Mucosa of stomach (tissue), 1 donor: ENCODE measurements around the gene HTT.

Source experiments
- H3K27me3 ChIP-seq: one replicate; pipeline ENCODE4 v1.7.0; 2013; ENCODE audit warnings: mild to moderate bottlenecking, low read length; ENCODE audit not compliant: control insufficient read depth, insufficient read depth
- H3K36me3 ChIP-seq: one replicate; pipeline ENCODE4 v1.7.0; 2013; ENCODE audit warnings: low read length; ENCODE audit not compliant: control insufficient read depth, insufficient read depth
- H3K4me1 ChIP-seq: one replicate; pipeline ENCODE4 v1.7.0; 2013; ENCODE audit warnings: mild to moderate bottlenecking, low read length; ENCODE audit not compliant: control insufficient read depth, insufficient read depth
- H3K4me3 ChIP-seq: one replicate; pipeline ENCODE4 v1.7.0; 2013; ENCODE audit warnings: low read length
- H3K9ac ChIP-seq: one replicate; pipeline ENCODE4 v1.7.0; 2013; ENCODE audit warnings: mild to moderate bottlenecking, low read length, moderate library complexity
- H3K9me3 ChIP-seq: one replicate; pipeline ENCODE4 v1.7.0; 2013; ENCODE audit warnings: mild to moderate bottlenecking, low read length, moderate library complexity; ENCODE audit not compliant: control insufficient read depth
- donor health status: Pancreatic carcinoma.

HTT gene

DNA sequence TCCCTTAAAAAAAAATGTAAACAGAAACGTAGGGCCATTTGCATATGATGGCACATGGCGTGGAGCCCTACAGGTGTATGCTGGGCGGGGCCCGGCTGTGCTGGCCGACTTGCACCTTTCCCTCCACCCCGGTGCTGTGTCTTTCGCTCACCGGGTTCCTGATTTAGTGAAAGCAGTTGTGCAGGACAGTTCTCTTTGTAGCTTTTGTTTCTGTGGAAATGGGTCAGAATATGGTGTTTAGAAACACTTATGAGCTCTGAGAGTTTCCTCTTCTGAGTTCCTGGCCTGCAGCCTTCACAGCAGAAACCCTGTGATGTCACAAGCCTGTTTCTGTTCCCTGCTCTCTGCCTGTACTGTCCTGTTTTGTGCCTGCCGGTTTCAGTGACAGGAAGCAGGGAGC is 152.0 kb downstream of the HTT start:
- H3K4me1 ChIP-seq = no peaks in the 10 kb centered on the region
- no peak overlapping the region for H3K9ac ChIP-seq
- H3K27me3 ChIP-seq = no peaks in the 10 kb centered on the region
- peaks cover 22% of the 10 kb centered on the region for H3K36me3 ChIP-seq
- no peaks in the 10 kb centered on the region for H3K9me3 ChIP-seq
- H3K4me3 ChIP-seq = no peak overlapping the region

DNA sequence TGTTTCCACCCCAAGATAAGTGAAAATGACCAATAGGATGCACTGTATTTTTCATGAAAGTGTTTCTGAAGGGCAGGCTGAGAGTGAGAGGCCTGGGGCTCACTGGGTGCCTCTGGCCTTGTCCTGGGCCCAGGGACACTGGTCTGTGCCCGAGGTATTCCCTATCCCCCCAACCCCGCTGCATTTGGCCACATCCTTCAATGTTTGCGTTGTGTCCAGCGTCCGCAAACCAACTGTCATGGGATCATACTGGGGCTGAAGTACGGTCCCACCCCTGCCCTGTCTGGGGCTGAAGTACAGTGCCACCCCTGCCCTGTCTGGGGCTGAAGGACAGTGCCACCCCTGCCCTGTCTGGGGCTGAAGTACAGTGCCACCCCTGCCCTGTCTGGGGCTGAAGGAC is 152.5 kb downstream of the HTT start:
- H3K4me3 ChIP-seq = no peak overlapping the region
- no peaks in the 10 kb centered on the region for H3K9me3 ChIP-seq
- no peaks in the 10 kb centered on the region for H3K4me1 ChIP-seq
- no peak overlapping the region for H3K9ac ChIP-seq
- H3K36me3 ChIP-seq = peaks cover 22% of the 10 kb centered on the region
- H3K27me3 ChIP-seq = no peaks in the 10 kb centered on the region

DNA sequence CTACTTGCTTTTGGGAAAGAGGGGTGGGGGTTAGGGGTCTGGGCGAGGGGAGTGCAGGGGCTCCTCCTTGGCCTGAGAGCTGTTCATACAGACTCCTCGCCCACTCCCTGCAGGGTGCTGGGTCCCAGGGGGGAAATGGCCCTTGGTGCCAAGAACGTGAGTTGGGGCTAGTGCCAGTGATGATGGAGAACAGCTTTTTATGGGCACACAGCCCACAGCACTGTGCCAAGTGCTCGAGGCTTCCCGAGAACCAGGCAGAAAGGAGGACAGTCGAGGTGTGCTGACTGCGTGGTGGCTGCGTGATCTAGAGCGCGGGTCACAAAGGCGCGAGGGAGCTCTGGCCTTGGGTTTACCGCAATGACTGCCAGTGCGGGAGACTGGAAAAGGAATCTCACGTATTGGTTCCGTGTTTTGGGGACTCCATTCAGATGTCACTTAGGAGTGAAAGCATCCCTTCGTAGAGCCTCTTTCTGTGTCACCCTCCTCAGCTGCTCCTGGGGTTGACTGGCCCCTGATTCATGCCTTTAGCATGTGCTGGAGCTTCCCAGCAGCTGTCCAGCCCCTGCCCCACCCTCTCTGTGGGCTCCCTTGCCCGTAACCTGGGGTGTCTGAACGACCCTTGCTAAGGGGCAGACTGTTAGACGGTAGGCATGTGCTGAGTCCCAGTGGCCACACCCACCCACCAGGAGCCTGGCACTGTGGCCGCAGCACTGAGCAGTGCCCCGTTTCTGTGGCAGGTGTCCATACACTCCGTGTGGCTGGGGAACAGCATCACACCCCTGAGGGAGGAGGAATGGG is 153.6 kb downstream of the HTT start:
- no peak overlapping the region for H3K9ac ChIP-seq
- no peaks in the 10 kb centered on the region for H3K4me1 ChIP-seq
- H3K9me3 ChIP-seq = no peaks in the 10 kb centered on the region
- peaks cover 22% of the 10 kb centered on the region for H3K36me3 ChIP-seq
- no peak overlapping the region for H3K4me3 ChIP-seq
- H3K27me3 ChIP-seq = no peaks in the 10 kb centered on the region

DNA sequence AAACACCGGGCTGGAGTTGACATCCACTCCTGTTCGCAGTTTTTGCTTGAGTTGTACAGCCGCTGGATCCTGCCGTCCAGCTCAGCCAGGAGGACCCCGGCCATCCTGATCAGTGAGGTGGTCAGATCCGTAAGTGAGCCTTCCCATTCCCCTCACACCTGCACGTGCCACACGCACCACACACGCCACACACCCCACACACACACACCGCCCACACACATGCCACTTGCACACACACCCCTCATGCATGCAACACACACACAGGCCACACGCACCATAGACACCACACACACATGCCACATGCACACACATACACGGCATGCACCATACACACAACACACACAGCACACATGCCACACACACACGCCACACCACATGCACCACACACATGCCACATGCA is 154.4 kb downstream of the HTT start:
- Histone ChIP-seq H3K36me3 (peaks cover 14% of the 10 kb centered on the region), H3K27me3 (no peaks in the 10 kb centered on the region), H3K9ac (no peak overlapping the region), H3K9me3 (no peaks in the 10 kb centered on the region), H3K4me3 (no peak overlapping the region), H3K4me1 (no peaks in the 10 kb centered on the region)

DNA sequence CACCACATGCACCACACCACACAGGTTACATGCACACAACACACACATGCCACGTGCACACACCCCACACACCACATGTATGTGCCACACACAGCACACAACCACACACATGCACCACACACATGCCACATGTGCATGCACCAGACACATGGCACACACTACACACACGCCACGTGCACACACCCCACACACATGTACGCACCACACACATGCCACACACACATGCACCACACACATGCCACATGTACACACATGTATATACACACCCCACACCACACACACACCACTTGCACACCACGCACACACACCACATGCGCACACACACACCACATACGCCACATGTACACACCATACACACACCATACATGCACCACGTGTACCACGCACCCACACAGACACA is 154.8 kb downstream of the HTT start:
- H3K36me3 ChIP-seq = peaks cover 13% of the 10 kb centered on the region
- no peaks in the 10 kb centered on the region for H3K9me3 ChIP-seq
- no peak overlapping the region for H3K9ac ChIP-seq
- no peak overlapping the region for H3K4me3 ChIP-seq
- no peaks in the 10 kb centered on the region for H3K4me1 ChIP-seq
- H3K27me3 ChIP-seq = no peaks in the 10 kb centered on the region

DNA sequence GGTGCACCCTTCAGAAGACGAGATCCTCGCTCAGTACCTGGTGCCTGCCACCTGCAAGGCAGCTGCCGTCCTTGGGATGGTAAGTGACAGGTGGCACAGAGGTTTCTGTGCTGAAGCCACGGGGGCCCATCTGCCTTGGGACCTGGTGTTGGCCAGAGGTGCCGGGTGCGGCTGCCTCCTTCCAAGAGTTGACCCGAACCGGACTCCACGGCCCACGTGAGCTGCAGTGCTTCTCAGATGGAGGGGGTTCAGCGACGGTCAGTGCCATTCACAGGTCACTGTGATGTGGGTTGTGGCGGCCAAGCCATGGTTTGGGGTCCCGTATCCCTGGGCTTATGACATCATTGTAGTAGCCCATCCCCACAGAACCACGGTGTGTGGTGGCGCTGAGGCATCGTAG is 155.5 kb downstream of the HTT start:
- no peaks in the 10 kb centered on the region for H3K9me3 ChIP-seq
- no peaks in the 10 kb centered on the region for H3K4me1 ChIP-seq
- H3K36me3 ChIP-seq = peaks cover 13% of the 10 kb centered on the region

DNA sequence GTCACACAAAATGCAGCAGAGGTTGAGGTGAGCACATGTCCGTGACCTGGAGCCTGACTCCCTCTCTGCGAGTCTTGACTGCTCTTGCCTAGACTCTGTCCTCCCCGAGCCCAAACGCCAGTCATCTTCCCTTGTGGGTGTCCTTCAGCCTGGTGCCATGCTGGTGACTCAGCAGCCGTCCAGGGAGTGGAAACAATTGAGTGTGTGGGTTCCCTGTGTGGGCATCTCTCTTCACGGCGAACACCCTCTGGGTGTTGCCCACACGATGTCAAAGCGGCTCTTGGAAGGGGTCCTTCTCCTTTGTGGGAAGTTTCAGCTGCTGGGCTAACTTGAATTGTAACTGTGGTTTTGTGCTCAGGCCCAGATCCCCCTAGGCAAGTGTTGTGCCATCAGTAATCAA is 157.0 kb downstream of the HTT start:
- no peak overlapping the region for H3K9ac ChIP-seq
- H3K27me3 ChIP-seq = no peaks in the 10 kb centered on the region
- no peaks in the 10 kb centered on the region for H3K4me1 ChIP-seq
- H3K36me3 ChIP-seq = peaks cover 17% of the 10 kb centered on the region
- H3K9me3 ChIP-seq = no peaks in the 10 kb centered on the region
- no peak overlapping the region for H3K4me3 ChIP-seq

More for the DNA sequence above, 155.5 kb downstream of the HTT start:
- no peaks in the 10 kb centered on the region for H3K27me3 ChIP-seq
- H3K9ac ChIP-seq = no peak overlapping the region
- no peak overlapping the region for H3K4me3 ChIP-seq

DNA sequence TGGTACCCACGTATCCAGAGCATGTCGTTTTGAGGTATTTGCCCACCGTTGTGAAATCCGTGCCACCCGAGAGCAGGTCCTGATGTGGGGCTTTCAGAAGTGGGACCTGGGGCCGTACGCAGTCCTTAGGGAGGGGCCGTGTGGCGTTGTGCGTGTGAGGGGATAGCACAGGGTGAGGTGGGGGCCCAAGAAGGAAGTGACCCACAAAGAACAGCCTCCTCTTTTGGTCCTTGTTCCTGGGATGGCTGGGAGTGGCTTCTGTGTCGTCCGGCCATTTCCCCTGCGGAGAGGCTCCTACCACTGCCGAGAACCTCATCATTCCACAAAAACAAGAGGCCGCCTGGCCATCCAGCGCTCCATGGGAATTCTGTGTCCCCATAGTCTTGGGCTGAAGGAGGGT is 157.5 kb downstream of the HTT start:
- H3K4me1 ChIP-seq = no peaks in the 10 kb centered on the region
- H3K9ac ChIP-seq = no peak overlapping the region
- peaks cover 17% of the 10 kb centered on the region for H3K36me3 ChIP-seq
- H3K4me3 ChIP-seq = no peak overlapping the region
- no peaks in the 10 kb centered on the region for H3K27me3 ChIP-seq
- H3K9me3 ChIP-seq = no peaks in the 10 kb centered on the region

DNA sequence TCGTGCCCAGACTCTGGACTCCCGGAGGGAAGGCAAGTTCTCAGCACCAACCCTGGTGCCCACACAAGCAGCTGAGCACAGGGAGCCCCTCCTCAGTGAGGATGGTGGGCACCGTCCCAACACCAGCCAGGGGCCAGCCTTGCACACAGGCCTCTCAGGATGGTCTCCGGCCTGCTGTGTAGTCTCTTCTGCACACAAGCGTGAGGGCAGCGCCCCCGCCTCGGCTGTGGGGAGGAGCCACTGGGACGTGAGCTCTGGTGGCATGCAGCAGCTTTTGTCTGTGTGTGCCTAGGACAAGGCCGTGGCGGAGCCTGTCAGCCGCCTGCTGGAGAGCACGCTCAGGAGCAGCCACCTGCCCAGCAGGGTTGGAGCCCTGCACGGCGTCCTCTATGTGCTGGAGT is 158.4 kb downstream of the HTT start:
- no peaks in the 10 kb centered on the region for H3K9me3 ChIP-seq
- H3K27me3 ChIP-seq = no peaks in the 10 kb centered on the region
- H3K4me3 ChIP-seq = no peak overlapping the region
- no peaks in the 10 kb centered on the region for H3K4me1 ChIP-seq
- no peak overlapping the region for H3K9ac ChIP-seq
- H3K36me3 ChIP-seq = peaks cover 17% of the 10 kb centered on the region

DNA sequence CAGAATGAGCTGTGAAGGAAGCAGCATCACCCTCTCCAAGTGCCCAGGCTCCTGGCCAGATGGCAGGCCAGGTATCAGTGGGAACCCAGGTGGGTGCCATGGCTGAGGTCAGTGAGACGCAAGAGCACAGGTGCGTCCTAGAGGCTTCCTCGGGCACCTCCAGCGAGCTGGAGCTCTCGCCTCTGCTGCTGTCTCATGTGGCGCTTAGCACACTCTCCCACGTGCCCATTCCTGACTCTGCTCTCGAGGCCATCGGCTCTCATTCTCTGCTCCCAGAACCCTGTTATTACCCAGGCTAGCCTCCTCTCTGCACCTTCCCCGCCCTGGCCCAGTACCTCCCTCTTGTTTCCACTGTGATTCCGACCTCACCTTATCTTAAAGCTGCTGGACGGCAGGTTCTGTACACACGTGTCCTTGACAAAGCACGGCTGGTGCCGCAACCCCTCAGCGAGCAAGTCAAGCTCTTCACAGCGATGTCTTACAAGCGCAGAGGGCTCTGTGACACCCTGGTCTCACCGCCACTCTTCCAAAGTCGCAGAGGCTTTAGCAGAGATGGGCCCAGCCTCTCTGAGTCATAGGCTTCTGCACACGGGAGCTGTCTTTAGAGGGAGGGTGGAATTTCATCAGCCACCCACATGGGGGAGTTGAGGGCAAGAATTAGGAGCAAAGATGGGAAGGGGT is 159.1 kb downstream of the HTT start:
- no peaks in the 10 kb centered on the region for H3K4me1 ChIP-seq
- peaks cover 17% of the 10 kb centered on the region for H3K36me3 ChIP-seq
- H3K9ac ChIP-seq = no peak overlapping the region
- no peaks in the 10 kb centered on the region for H3K9me3 ChIP-seq
- no peak overlapping the region for H3K4me3 ChIP-seq
- no peaks in the 10 kb centered on the region for H3K27me3 ChIP-seq

DNA sequence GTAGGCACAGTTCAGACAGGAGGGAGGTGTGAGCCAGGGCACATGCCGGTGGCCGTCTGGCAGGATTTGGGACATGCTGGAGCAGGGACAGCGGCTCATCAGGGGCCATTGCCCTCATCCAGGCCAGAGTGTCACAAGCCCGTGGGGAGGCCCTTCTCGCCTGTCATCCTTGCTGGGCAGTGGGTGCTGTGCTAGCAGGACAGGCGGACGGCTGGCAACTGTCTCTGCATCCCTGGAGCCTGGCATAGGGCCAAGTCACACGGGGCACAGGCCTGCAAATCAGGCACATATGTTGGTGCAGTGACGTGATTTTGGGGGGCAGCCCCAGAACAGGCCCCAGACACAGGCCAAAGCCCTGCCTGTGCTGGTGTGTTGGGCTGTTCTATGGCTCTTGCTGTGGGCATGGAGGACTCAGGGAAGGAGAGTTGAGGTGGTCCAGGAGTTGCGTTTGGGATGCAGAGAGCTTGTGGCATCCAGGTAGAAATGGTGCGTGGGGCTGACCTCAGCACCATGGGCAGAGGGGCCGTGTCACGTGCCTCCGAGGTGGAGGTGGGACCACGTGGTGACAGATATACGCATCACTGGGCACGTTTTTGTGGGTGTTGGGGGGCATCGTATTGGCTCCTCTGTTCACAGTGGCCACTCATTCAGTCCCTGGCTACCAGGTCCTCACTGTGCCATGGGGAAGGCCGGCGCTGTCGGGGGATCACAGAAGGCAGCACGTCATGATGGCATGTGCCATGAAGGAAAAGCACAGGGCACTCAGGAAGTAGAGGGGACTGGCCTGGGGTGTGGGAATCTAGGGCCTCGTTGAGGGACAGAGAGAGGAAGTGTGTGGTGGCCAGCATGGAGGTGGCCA is 159.9 kb downstream of the HTT start:
- H3K27me3 ChIP-seq = no peaks in the 10 kb centered on the region
- H3K9me3 ChIP-seq = no peaks in the 10 kb centered on the region
- H3K4me1 ChIP-seq = no peaks in the 10 kb centered on the region
- H3K9ac ChIP-seq = no peak overlapping the region
- no peak overlapping the region for H3K4me3 ChIP-seq
- H3K36me3 ChIP-seq = peaks cover 11% of the 10 kb centered on the region

DNA sequence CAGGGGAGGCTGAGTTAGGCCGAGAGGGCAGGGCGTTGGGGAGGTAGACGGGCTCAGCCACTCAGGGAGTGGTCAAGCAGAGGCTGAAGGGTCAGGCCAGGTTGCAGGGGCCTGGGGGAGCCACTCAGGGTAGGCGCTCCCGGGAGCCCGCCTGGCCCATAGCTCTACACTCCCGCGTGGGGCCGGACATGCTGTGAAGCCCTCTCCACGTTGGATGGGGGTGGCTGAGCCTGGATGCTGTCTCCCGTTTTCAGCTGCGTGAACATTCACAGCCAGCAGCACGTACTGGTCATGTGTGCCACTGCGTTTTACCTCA is 160.5 kb downstream of the HTT start:
- peaks cover 10% of the 10 kb centered on the region for H3K36me3 ChIP-seq
- no peaks in the 10 kb centered on the region for H3K9me3 ChIP-seq
- H3K9ac ChIP-seq = no peak overlapping the region
- no peak overlapping the region for H3K4me3 ChIP-seq
- no peaks in the 10 kb centered on the region for H3K4me1 ChIP-seq
- H3K27me3 ChIP-seq = no peaks in the 10 kb centered on the region
